GM19463 (cell line): ENCODE data around the gene SLC23A2.

Source experiments
- ATAC-seq: cut with Tn5 transposase; IDR thresholded peaks from one replicate; pipeline ENCODE4 v1.9.1; 2021; ENCODE audit warnings: mild to moderate bottlenecking, moderate library complexity; ENCODE audit not compliant: unreplicated experiment

Gene SLC23A2

DNA sequence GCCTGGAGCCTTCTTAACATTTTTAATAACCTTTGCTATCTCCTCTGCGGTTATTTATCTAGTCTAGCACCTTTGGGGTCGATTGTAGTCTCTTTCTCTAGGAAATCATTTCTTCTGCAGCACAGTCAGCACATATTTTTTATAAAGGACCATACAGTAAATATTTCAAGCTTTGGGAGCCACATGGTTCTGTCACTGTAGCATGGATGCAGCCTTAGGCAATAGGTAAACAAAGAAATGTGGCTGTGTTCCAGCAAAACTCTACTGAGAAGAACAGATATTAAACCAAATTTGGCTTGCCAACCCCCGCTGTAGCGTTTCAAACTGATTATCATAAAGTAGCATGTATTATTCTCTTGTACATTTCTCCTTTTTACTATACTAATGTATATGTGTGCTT, 95.7 kb downstream of the SLC23A2 start:
- no peak for ATAC-seq

DNA sequence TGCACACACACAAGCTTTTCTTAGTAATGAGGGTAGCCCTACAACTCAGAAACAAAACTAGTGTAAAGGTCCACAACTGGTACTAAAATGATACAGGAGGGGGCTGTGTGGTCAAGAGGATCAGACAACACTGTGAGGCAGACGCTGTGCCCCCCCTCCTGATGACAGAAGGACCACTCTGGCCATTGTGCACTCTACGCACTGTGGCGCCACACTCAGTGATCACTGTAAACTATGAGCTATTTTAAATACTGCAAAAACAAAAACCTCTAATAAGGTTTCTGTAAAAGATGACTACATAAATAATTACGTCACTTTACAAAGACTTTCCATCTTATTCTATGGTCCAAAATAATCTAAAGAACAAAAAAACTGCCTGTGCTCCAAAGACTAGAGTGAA, 96.1 kb downstream of the SLC23A2 start:
- no peak for ATAC-seq

DNA sequence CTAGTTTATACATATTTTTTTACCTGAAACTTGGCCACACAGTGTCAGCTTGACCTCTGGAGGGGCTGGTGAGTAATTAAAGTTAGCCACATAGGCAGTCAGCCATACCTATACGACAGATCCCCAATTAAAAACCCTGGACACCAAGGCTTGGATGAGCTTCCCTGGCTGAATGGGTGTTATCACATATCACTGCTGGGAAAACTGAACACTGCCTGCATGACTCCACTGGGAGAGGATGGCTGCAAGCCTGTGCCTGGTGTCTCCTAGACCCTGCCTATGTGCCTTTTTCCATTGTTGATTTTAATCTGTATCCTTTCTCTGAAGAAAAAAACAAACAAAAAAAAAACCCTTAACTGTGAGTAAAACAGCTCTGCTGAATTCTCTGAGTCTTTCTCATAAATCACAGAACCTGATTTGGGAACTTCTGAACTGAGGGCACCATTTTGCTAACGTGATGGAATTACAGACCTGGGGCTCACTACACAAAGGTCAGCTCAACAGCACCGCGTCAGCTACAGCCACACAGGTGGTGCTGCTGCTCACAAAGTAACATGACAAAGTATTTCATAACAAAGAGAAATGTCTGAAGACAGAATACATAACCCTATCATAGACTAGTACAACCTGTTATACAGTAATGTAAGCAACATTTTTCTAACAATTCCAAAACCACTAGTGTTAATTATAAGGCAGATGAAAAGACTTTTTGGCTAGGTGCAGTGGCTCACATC, 97.0 kb downstream of the SLC23A2 start:
- ATAC-seq = no peak

DNA sequence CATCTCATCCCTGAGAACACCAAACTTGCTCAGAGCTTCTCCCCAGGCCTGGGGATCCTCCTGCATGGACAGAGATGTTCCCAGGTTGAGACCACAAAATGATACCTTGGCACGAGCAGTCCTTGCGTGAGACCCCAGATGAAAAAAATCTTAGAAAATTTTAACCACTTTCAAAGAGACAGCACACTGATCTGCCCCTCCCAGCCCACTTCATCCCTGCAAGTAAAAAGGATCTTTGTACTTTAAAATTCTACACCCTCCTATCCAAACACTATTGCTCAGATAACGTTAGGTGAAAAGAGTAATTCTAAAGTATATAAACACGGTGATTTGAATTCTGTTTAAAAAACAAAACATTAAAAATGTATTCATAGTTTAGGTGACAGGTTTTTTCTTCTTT, 98.5 kb downstream of the SLC23A2 start:
- ATAC-seq = no peak

DNA sequence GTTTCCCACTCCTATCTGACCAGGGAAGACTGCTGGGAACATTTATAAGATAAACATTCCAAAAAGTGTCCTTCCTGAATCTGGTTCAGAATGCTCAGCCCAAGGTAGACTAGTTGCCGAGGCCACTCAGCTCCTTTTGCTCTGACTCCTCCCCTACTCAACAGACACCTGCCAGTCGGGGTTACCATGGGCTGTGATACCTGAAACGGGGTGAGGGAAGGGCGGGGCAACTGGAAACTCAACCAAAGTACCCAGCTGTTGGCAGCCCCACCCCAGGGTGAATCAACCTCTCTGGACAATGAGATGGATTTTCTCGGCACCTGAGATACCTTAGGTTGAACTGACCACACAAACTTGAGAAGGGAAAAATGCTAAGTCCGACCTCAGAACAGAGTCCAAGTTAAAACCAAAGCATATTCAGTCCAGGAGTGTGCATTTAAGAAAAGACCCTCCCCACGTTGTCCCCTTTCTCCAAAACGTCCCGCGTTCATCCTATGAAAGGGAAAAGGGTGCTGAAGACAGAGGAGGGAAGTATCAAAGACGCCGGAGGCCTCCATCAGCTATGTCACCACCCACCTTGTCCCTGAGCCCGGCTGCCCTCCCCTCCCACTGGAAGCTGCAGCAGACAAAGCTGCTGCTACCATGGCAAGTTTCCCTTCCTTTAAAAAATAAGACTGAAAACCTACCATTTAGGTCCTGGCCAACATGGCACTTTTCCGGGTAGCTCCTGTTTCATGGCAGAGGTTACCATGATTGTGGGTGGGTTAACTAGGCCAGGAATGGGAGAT, 100.1 kb downstream of the SLC23A2 start:
- ATAC-seq = no peak

DNA sequence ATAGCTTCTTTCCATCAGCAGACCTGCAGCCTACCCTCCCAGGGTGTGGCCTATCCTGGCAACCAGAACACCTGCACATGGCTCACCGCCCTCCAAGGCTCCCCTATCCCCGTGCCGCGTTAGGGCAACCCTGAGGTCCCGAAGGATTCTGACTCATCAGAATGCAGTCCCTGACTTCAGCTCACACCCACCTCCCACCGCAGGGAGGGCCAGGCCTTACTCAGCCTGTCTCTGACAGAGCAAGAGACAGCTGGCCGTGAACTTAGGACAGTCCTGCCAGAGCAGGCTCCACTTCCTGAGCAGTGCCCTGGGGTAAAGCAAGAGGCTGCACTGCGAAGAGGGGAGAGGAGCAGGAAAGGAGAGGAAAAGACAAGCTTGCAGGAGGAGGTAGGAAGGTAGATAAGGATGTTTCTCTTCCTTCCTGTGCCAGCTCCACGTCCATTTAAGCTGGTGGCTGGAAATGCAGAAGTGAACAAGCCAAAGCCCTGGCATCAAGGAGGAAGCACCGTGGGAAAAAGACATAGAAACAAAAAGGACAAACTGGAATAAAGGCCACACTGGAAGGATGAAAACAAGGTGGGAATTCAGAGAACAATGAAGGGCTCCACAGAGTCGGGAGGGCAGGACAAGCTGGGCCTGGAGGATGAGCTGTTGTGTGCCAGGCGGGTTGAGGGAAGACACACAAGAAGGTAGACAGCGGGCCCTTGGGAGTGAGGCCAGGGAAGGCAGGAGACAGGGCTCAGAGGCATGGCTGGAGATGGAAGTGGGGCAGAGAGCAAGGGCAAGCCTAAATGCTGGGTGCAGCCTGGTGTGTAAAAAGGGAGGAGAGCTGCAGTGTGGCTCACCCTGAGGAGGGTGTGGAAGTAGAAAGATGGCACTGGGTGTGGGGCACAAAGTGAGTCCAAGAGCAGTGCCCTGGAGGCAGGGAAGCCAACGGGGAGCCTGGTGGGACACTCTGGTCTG, 102.7 kb downstream of the SLC23A2 start:
- ATAC-seq = no peak

DNA sequence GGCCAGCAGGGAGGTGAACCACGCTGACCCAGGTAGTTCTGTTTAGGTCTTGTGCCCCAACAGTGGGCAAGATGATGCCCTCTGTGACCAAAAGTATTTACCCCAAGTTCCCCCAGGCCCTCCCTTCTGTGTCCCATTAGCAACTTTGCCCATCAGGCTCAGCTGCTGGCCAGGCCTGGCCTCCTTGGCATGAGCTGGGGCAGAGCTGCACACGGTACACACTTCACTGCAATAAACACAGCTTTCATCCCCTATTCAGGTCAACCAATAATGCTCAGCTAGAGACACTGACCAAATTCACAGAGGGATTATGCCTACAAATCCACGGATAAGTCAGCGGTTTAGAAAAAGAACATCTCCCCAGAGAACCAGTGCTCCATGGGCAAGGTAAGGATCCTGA, 103.7 kb downstream of the SLC23A2 start:
- no peak for ATAC-seq

DNA sequence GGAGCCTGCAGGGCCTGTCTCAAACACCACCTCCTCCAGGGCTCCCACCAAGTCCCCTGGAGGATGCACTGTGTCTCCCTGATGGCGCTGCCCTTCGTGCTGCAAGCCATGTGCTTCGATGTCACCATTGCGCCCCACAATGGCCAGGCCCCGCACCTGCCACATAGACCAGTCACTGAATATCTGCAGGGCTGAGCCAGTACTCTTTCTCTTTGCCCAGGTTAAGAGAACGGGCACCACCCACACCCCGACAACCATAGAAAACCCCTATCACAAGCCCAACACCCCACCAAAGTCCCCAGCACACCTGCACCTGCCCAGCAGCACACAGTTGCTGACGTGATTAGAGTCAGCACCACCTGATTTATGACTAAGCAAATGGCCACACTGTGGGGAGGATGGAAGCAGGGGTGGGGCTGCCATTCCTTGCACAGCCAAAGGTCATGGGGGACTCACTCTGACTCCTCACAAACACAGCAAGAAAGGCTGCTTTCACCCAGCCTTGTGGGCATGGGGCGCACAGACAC, 104.3 kb downstream of the SLC23A2 start:
- ATAC-seq = no peak

DNA sequence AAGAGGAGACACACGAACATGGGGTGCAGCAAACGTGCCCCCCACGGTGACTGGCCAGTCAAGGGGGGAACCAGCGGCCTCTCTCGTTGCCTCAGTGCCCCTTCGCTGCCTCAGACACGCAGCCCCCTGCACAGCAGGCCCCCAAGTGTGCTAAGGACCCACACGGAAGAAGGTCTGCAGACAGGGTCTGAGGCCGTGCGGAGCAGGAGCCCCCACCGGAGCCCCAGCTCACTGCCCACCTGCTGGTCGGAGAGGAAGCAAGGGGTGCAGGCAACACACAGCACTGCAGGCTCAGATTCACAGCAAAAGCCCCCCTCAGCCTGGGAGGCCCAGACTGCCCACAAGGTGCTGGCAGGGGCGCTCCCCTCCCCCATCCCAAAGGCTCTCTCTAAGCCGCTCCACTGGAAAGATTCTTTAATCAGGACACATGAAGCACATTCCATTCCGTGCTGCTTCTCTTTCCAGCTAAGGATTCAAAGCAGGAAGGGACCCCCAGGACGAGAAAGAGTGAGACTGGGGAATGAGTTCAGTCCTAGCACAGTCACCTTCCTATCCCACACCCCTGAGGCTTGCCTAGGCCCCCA, 105.1 kb downstream of the SLC23A2 start:
- no peak for ATAC-seq

DNA sequence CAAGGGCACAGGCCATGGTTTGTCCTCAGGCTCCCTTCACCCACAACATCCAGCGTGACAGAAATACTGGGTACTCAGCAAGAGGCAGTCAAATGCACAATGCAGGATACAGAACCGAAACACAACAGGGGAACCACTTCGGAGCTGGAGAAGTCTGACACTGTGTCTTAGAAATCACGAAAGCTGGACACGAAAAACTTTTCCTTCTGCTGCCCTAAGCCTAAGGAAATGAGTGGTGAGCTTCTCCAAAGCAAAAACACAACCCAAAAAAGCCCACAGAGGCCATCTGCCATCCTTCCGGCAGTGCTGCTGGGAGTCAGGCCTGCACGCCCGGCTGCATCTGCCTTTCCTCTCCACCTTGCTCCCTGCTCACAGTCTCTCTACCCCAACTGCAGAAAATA, 106.3 kb downstream of the SLC23A2 start:
- no peak for ATAC-seq

DNA sequence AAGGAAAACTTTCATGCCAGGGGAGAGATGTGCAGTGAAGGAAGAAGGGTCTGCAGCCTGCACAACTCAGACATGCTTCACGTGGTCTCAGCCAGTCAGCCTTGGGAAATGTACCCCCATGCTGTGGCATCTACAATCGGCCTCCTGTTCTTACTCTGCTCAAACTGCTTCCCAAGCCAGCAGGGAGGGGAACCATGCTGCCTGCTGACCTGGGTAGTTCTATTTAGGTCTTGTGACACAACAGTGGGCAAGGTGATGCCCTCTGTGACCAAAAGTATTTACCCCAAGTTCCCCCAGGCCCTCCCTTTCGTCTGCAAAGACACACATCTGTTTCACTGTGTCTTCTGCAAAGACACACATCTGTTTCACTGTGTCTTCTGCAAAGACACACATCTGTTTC, 106.9 kb downstream of the SLC23A2 start:
- no peak for ATAC-seq

DNA sequence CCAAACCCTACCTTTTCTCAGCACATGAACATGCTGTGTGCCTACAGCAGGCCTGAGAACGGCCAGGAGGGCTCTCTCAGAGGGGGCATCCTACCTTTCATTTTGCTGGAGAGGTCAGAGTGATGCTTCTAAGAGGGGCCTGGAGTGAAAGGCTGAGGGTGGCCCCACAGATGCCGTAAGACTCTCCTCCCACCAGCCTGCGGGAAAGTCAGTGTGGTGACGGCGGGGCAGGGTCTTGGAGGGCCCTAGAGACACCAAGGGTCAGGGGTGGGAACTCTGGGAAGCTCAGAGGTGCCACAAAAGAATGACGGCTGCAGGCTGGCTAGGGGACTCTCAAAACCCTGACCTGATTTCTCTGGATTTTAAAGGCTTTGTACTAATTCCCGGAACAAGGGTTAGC, 107.6 kb downstream of the SLC23A2 start:
- no peak for ATAC-seq

DNA sequence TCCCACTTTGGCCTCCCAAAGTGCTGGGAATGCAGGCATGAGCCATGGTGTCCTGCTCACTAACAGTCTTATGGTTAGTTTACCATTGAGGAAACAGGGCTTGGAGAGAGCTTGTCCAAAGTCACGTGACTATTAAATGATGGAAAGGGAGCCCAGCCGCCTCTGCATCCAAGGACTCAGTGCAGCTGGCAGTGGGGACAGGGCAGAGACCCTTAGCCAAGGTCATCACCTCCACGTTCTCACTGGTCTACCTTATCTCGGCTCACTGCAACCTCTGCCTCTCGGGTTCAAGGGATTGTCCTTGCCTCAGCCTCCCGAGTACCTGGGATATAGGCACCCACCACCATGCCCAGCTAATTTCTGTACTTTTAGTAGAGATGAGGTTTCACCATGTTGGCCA, 109.3 kb downstream of the SLC23A2 start:
- ATAC-seq = no peak

DNA sequence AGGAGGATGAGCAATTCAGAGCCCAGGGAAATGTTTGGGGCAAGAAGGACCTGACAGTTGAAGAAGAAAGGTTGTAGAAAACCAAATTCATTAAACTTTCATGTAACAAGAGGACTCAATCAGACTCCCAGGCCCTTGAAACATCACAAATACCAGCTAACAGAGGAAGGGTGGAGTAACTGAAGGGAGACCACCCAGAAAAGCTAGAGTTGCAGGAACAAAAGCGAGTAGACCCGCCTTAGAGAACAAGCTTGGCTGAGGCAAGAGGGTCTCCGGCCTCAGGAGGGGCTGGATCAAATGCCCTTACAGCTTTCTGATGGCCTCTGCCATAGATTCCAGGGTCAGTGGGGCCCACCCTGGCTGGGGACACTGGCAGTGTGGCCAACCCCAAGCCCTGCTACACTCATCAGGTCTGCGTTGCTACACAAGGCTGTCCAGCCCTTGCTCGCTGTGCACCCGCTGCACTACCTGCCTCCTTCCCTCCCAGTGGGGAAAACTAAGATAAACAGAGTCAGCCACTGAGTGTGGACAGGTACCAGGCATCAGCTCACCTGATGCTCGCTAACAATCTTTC, 110.0 kb downstream of the SLC23A2 start:
- no peak for ATAC-seq

DNA sequence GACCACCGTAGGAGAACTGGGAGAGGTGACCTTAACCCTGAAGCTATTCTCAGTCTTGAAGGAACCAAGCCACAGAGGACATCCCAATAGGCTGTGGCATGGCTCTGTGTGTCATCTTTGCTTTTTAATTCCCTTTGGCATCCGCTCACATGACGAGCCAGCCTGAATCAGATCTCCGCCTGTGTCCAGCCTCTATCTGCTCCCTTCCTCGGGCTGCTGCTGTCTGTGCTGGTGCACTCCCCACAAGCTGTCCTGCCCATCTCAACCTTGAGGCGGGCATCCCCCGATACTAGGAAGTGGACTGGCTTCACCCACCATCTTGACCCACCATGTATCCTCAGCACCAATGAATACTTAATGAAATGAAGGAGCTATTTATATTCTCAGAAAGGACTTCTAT, 111.9 kb downstream of the SLC23A2 start:
- no peak for ATAC-seq

DNA sequence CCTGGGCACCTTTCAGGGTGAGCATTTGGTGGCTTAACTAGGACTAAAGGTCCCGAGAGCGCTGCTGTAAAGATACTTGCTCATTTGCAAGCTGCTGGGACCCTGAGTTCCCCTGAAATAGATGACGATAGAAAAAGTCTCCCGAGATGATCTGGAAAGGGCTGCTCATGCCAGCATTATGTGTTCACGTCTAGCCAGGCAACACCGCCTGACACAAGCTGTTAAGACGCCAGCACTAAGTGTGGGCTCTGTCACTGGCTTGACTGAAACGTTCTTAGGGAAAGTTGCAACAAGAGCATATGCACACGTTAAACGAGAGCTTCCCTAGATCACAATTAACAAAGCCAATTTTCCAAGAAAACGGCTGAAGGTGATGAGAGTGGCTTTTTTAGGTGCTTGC, 113.7 kb downstream of the SLC23A2 start:
- no peak for ATAC-seq

DNA sequence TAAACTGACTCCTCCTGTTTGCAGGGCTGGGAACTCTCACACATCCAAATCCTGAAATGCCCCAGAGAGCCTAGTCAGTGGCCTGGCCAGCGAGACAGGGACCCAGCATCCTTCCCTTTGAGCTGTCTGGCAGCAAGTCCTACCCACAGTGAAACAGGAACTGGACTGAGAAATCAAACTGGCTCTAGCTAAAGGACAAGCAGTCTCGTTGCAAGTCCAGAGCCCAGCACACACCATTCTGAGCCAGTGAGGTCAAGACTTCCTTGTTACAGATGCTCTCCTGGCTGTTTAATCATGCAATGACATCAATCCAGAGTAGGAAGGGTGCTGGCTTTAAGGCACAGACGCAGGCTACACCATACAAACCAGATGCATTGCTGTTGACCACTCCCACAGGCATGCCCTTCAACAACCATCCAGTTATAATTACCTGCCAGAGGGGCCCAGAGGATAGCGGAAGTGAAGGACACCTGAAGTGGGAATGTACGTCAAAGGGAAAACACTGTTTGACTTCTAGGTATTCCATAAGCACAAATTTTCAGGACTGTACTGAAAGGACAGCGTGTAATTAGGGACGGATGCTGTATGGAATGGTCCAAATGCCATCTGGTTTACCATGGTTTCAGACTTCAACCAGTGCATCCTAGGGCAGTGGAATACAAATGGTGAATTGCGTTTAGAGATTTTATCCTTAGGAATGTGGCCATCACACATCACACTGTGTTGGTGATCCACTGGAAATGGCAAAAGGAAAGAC, 114.4 kb downstream of the SLC23A2 start:
- ATAC-seq = no peak

DNA sequence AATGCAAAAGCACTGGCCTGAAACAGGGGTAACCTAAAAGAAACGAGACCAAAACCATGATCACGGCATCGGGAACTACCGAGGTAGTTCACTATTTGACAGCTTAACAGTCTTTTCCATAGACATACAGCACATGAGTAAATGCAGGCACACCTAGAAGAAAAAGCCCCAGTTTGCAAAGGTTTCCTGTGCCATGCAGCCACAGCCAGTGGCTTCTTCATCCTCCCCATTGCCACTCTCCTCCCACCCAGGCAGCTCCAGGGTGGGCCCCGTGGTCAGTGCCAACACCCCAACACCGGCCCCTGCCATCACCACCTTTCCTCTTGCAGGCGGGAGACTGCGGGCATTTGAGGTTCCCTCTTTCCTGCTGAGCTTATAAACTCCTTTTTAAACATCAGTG, 115.4 kb downstream of the SLC23A2 start:
- no peak for ATAC-seq

DNA sequence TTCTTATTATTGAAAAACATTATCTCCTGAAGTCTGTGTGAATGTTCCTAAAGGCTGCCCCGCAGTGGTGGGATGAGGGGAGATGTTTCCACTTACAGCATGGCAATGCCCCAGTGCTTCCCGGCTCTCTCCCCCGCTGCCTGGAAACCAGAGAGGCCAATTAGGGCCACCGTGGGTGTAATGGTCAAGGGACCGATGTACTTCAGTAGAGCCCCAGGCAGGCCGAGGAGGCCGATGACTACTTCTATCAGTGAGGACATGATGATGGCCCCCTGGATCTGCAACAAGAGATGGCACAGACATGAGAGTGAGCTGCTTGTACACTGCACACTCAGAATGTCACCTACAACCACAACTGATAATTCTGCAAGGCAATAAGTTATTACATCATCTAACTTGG, 117.8 kb downstream of the SLC23A2 start:
- no peak for ATAC-seq

DNA sequence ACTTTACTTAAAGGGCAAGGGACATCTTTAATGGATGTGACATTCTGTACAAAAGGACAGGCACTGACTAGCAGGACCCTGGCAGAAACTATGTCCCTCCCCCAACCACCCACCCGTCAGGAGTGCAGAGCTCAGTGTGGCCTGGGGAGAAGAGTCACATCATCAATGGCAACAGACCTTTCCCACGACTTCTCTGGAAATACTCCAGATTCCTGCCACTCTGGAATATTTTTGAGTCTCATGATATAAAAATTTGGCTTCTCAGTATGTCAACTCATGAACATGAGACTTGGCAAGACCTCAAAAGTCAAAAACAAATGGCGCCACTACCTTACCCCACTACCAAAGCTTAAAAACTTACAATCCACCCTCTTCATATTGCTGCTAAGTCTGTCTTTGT, 118.3 kb downstream of the SLC23A2 start:
- no peak for ATAC-seq
